Right lobe of liver (tissue), 6 donors: ENCODE data around the gene HOXA4. TPM values are rescaled to one million over a fixed set of nuclear protein-coding genes. Genes with fewer than 3 reads are reported as not detected.

Experiments used
- ATAC-seq, 4 donors: fragments of 200-7000 bp; cut with Tn5 transposase; one replicate each; pipeline ENCODE4 v1.9.1; 2020; ENCODE audit warnings: mild to moderate bottlenecking in 4 of 4, moderate library complexity in 4 of 4
- DNase-seq, 3 donors: peaks; one replicate each; pipeline ENCODE4 v3.0.0-alpha.2; 2020
- H3K27ac ChIP-seq, 3 donors: fragments of 200-600 bp; one replicate each; pipeline ENCODE4 v1.8.0; 2022
- H3K27me3 ChIP-seq, 2 donors: fragments of 200-600 bp; one replicate each; pipeline ENCODE4 v1.8.0; 2022
- H3K36me3 ChIP-seq, 4 donors: fragments of 200-600 bp; sonication (generic) in 1 of 4; one replicate each; pipeline versions ENCODE4 v1.5.1 to v1.8.0; 2017 to 2022; ENCODE audit warnings: control low read depth in 1 of 4
- H3K4me1 ChIP-seq, 4 donors: fragments of 200-600 bp; sonication (generic) in 1 of 4; one replicate each; pipeline versions ENCODE4 v1.5.1 to v1.8.0; 2017 to 2022; ENCODE audit warnings: control low read depth in 1 of 4
- H3K4me3 ChIP-seq, 3 donors: fragments of 200-600 bp; one replicate each; pipeline ENCODE4 v1.8.0; 2022
- H3K9me3 ChIP-seq, 4 donors: fragments of 200-600 bp; sonication (generic) in 1 of 4; one replicate each; pipeline versions ENCODE4 v1.5.1 to v1.8.0; 2017 to 2022; ENCODE audit warnings: control low read depth in 1 of 4
- CTCF ChIP-seq, 4 donors: fragments of 200-600 bp in 3 of 4; fragments of 450-650 bp in 1 of 4; IDR thresholded peaks; one replicate each; pipeline versions ENCODE4 v1.5.1 to v1.8.0; 2016 to 2022; ENCODE audit warnings: antibody characterized with exemption in 4 of 4, mild to moderate bottlenecking in 2 of 4
- POLR2A ChIP-seq: fragments of 450-650 bp; IDR thresholded peaks from one replicate; pipeline ENCODE4 v1.6.1; 2017; ENCODE audit warnings: antibody characterized with exemption, mild to moderate bottlenecking
- WGBS: methylation state at CpG from one replicate; pipeline ENCODE4 v1.1.6; 2018; ENCODE audit warnings: low coverage, low lambda C conversion rate; ENCODE audit not compliant: insufficient coverage; ENCODE audit errors: missing lambda C conversion rate; 5-methylcytosine and 5-hydroxymethylcytosine counted together
- intact Hi-C, 2 donors: fragments of 100-400 bp; cut with DNase I; formaldehyde crosslinking; loops; one replicate each; pipeline versions ENCODE4 v1.11.2 to v1.14.1; 2022
- total RNA-seq, 6 experiments: library from RNA; depleted of rRNA in 2 of 6; stranded (reverse); fragments of >200 nt in 2 of 6; fragmentation: NEBNext Ultra II Directional in 3 of 6; extraction: Animal tissue kit (Norgen Biotek cat#: 25700) in 3 of 6; gene quantifications; one replicate each; pipeline versions ENCODE4 v1.1.0 to v1.2.4, GENCODE V29; 2016 to 2023
- donor health status: DM: no; HTN: yes; CAD: no.
- donor health status: DM: no; HTN: no; CAD: no.
- donor health status: DM: no; HTN: no; CAD: no.
- donor health status: DM: no; HTN: yes; CAD: no.
- donor health status: DM: no; HTN: yes; CAD: no.

The HOXA4 gene
- total RNA-seq, 6 experiments from 2014 or later = 0.55 to 1.6 (median 0.75) TPM; not detected in 1

GRCh38 chr7:27161214-27161720, 30.7 kb upstream of the HOXA4 start:
- intact Hi-C loops = loop anchor here in 1 of 2 donors (10.0 kb wide), 1 partner anchor 66 kb away; the partner anchor contains the start of gene HOXA1

GRCh38 chr7:27160546-27161213, 30.1 kb upstream of the HOXA4 start:
- intact Hi-C loops = loop anchor here in 1 of 2 donors (10.0 kb wide), 1 partner anchor 66 kb away; the partner anchor contains the start of gene HOXA1
- ATAC-seq (peak; percentile 88 to 93 (median 92)), DNase-seq (peak; percentile 80 to 87 (median 83))
- TF ChIP-seq POLR2A = no peak
- TF ChIP-seq CTCF (IDR thresholded peaks at IDR 0.05) = peak in 3 of 4 donors; percentile 99 to 100 (median 99)
- WGBS = 0% methylated on average over 19 of the region's 54 CpGs
- H3K36me3 ChIP-seq = no peaks in the 10 kb centered on the region
- peaks cover 0 to 15% (median 4%) of the 10 kb centered on the region in 4 donors for H3K4me1 ChIP-seq
- H3K9me3 ChIP-seq = no peaks in the 10 kb centered on the region
- H3K27ac ChIP-seq = no peak overlapping the region
- peak overlapping the region; percentile 32 to 60 (median 57) for H3K4me3 ChIP-seq
- H3K27me3 ChIP-seq = peaks cover 21 to 48% of the 10 kb centered on the region in 2 donors

More at GRCh38 chr7:27161214-27161720, 30.7 kb upstream of the HOXA4 start:
- ATAC-seq = peak; percentile 5 to 35 (median 16)
- Histone ChIP-seq H3K4me1 (peaks cover 0 to 15% (median 4%) of the 10 kb centered on the region in 4 donors), H3K27me3 (peaks cover 27 to 49% of the 10 kb centered on the region in 2 donors), H3K27ac (no peak overlapping the region), H3K36me3 (no peaks in the 10 kb centered on the region), H3K4me3 (peak overlapping the region; percentile 32 to 60 (median 57)), H3K9me3 (no peaks in the 10 kb centered on the region)
- TF ChIP-seq POLR2A (no peak), CTCF (IDR thresholded peaks at IDR 0.05) (peak in 1 of 4 donors; percentile 3)
- peak in 1 of 3 donors; percentile 56 for DNase-seq
- WGBS = 0% methylated on average over 8 of the region's 27 CpGs

- no peaks in the 10 kb centered on the region for H3K9me3 ChIP-seq
- ATAC-seq (peak; percentile 1 to 11 (median 4)), DNase-seq (no peak)
- intact Hi-C loops = loop anchor here in 1 of 2 donors (10.0 kb wide), 1 partner anchor 65 kb away; the partner anchor contains the start of gene HOXA1
- H3K4me3 ChIP-seq = peak overlapping the region in 2 of 3 donors; percentile 57 to 60
- no peaks in the 10 kb centered on the region for H3K36me3 ChIP-seq
- peaks cover 17 to 48% of the 10 kb centered on the region in 2 donors for H3K27me3 ChIP-seq
- TF ChIP-seq CTCF (IDR thresholded peaks at IDR 0.05) (no peak), POLR2A (no peak)
- H3K27ac ChIP-seq = no peak overlapping the region
- 14% methylated on average over 22 of the region's 23 CpGs for WGBS
- H3K4me1 ChIP-seq = peaks cover 0 to 15% (median 4%) of the 10 kb centered on the region in 4 donors
These were observed 29.6 kb upstream of the HOXA4 start for GRCh38 chr7:27160145-27160545.

DNA sequence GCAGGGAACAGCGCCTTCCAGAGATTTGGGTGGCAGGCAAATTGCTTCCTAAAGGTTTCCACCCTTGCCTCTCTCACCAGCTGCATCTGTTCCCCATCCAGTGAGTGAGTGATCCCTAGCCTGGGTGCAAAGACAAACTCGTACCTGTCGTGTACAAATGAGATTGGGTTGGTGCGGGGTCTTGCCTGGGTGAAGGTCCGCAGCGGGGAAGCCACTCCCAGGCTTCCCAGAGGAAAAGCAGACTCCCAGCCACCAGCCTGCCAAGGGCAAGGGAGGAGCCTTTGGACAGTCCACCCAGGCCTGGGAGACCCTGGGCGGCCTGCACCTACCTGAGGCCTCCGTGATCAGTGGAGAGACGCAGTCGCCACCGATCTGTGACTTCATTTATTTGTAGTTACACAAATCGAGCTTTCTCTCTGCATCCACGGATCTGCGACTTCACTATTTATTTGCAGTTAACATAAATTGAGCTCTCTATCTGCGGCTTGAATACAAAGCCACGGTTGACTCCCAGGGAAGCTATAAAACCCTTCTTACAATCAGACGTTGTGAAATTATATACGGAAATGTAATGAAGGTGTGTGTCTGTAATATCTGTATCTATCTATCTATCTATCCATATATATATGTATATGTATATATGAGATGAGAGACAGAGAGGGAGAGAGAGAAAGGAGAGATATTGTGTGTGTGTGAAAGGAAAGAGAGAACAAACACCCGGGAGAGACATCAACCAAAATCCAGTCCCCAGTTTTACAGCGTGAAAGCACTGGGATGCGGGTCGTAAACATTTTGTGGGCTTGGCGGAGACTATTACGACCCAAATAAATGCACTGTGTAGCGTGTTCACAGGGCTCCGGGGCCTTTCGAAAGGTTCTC, 28.9 kb upstream of the HOXA4 start:
- intact Hi-C loops = loop anchor here (5.0 to 10.0 kb wide), 3 partner anchors 65 to 785 kb away; partner anchors contain the start of gene HOXA1 (in 1 of the 2)
- DNase-seq (no peak), ATAC-seq (no peak)
- no peak for TF ChIP-seq CTCF (IDR thresholded peaks at IDR 0.05)
- no peak for TF ChIP-seq POLR2A
- 30% methylated on average over 21 of the region's 27 CpGs for WGBS
- Histone ChIP-seq H3K27ac (no peak overlapping the region), H3K9me3 (no peaks in the 10 kb centered on the region), H3K4me3 (no peak overlapping the region), H3K27me3 (peaks cover 19 to 48% of the 10 kb centered on the region in 2 donors), H3K4me1 (peaks cover 0 to 15% (median 6%) of the 10 kb centered on the region in 4 donors), H3K36me3 (no peaks in the 10 kb centered on the region)
